Stimulated activated CD4-positive, alpha-beta T cell treated with anti-CD3 and anti-CD28 coated beads, TNF-alpha, amount 100 ng/mL, for 1 hour (primary cell): Measurements from ENCODE around the gene THADA.
"Not testable (repeated sequence)": the region's sequence is repeated elsewhere in the genome, so short reads cannot be mapped to it uniquely, and the experiment has no call there.

Experiments used
- DNase-seq, 3 donors: peaks; one replicate each; pipeline ENCODE4 v3.0.0-alpha.2; 2020; ENCODE audit warnings: low read depth in 3 of 3, low spot score in 1 of 3

THADA gene

GRCh38 chr2:43540021-43540779, 55.6 kb downstream of the THADA start:
- no peak for DNase-seq

- no peak for DNase-seq
Observed at GRCh38 chr2:43539436-43539835, 56.4 kb downstream of the THADA start.

GRCh38 chr2:43538034-43538670, 57.7 kb downstream of the THADA start:
- no peak for DNase-seq

- DNase-seq = no peak
Observed at GRCh38 chr2:43537137-43537536, 58.7 kb downstream of the THADA start.

GRCh38 chr2:43534569-43534968, 61.3 kb downstream of the THADA start:
- DNase-seq = no peak

- not testable (repeated sequence) for DNase-seq
Observed at GRCh38 chr2:43532572-43532971, 63.3 kb downstream of the THADA start.

- DNase-seq = no peak
Observed at GRCh38 chr2:43531251-43531650, 64.6 kb downstream of the THADA start.

- DNase-seq = no peak
Observed at GRCh38 chr2:43526994-43527393, 68.8 kb downstream of the THADA start.

GRCh38 chr2:43525506-43525905, 70.3 kb downstream of the THADA start:
- no peak for DNase-seq

- DNase-seq = no peak
Observed at GRCh38 chr2:43524177-43524965, 71.5 kb downstream of the THADA start.

GRCh38 chr2:43522177-43522576, 73.7 kb downstream of the THADA start:
- no peak for DNase-seq

GRCh38 chr2:43521568-43521967, 74.3 kb downstream of the THADA start:
- DNase-seq = no peak

- DNase-seq = no peak
Observed at GRCh38 chr2:43520919-43521318, 74.9 kb downstream of the THADA start.

GRCh38 chr2:43519643-43520221, 76.1 kb downstream of the THADA start:
- no peak for DNase-seq

- DNase-seq = no peak
Observed at GRCh38 chr2:43518718-43519117, 77.1 kb downstream of the THADA start.

- DNase-seq = no peak
Observed at GRCh38 chr2:43518181-43518580, 77.7 kb downstream of the THADA start.

GRCh38 chr2:43515807-43516497, 79.9 kb downstream of the THADA start:
- DNase-seq = no peak

- no peak for DNase-seq
Observed at GRCh38 chr2:43515248-43515647, 80.6 kb downstream of the THADA start.

- DNase-seq = no peak
Observed at GRCh38 chr2:43513796-43514195, 82.0 kb downstream of the THADA start.

GRCh38 chr2:43513216-43513615, 82.6 kb downstream of the THADA start:
- no peak for DNase-seq

- no peak for DNase-seq
Observed at GRCh38 chr2:43511199-43511598, 84.6 kb downstream of the THADA start.
